Activated CD4-positive, alpha-beta memory T cell treated with anti-CD3 and anti-CD28 coated beads, Interleukin-2, amount 10 ng/mL, durations not matched to agents 7 days and 5 days (primary cell): Measurements from ENCODE around the gene EEF2K. TPM values are rescaled to one million over a fixed set of nuclear protein-coding genes. Genes with fewer than 3 reads are reported as not detected.

Source experiments
- CTCF ChIA-PET: fragments of 350-600 bp; sonication (Branson Sonifier 250); formaldehyde crosslinking; loops from one replicate; lab custom pipeline; 2021; ENCODE audit warnings: antibody characterized with exemption, inconsistent platforms; lab: Charles Lee
- POLR2A ChIA-PET: fragments of 350-600 bp; sonication (Branson Sonifier 250); formaldehyde crosslinking; loops from one replicate; lab custom pipeline; 2021; ENCODE audit warnings: antibody characterized with exemption; lab: Charles Lee
- DNase-seq: peaks from one replicate; pipeline ENCODE4 v3.0.0-alpha.2; 2020
- H3K27ac Mint-ChIP-seq: one replicate; pipeline ENCODE4 v1.8.0; 2021; ENCODE audit warnings: mild to moderate bottlenecking, mixed read lengths
- H3K27me3 Mint-ChIP-seq: one replicate; pipeline ENCODE4 v1.8.0; 2021; ENCODE audit warnings: mixed read lengths
- H3K36me3 Mint-ChIP-seq: one replicate; pipeline ENCODE4 v1.8.0; 2021; ENCODE audit warnings: low read depth, mixed read lengths
- H3K4me1 Mint-ChIP-seq: one replicate; pipeline ENCODE4 v1.8.0; 2021; ENCODE audit warnings: mixed read lengths
- H3K4me3 Mint-ChIP-seq: one replicate; pipeline ENCODE4 v1.8.0; 2021; ENCODE audit warnings: mild to moderate bottlenecking, mixed read lengths
- H3K9me3 Mint-ChIP-seq: one replicate; pipeline ENCODE4 v1.8.0; 2021; ENCODE audit warnings: mixed read lengths
- total RNA-seq, 2 experiments: library from RNA; stranded (reverse); gene quantifications; one replicate each; pipeline ENCODE4 v1.2.3, GENCODE V29; 2021

Gene EEF2K
- total RNA-seq, 2 experiments from 2014 or later = 22.1 to 24.8 TPM

DNA sequence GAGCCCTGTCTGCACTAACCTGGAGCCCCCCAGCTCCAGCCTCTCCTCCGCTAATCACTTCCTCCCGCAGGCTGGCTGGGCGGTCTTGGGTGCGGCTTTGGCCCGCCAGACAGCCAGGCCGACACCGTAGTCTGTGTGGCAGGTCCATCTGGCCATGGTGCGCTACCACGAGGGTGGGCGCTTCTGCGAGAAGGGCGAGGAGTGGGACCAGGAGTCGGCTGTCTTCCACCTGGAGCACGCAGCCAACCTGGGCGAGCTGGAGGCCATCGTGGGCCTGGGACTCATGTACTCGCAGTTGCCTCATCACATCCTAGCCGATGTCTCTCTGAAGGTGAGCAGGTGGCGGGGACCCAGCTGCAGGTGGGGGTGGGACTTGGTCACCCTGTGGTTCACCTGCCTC is 60.5 kb downstream of the EEF2K start:
- peaks cover 31% of the 10 kb centered on the region for H3K4me1 Mint-ChIP-seq
- H3K36me3 Mint-ChIP-seq = peaks cover 22% of the 10 kb centered on the region
- ChIA-PET POLR2A (no interaction called here), CTCF (no interaction called here)
- H3K4me3 Mint-ChIP-seq = no peak overlapping the region
- no peak for DNase-seq
- H3K9me3 Mint-ChIP-seq = no peaks in the 10 kb centered on the region
- H3K27me3 Mint-ChIP-seq = no peaks in the 10 kb centered on the region
- no peak overlapping the region for H3K27ac Mint-ChIP-seq

DNA sequence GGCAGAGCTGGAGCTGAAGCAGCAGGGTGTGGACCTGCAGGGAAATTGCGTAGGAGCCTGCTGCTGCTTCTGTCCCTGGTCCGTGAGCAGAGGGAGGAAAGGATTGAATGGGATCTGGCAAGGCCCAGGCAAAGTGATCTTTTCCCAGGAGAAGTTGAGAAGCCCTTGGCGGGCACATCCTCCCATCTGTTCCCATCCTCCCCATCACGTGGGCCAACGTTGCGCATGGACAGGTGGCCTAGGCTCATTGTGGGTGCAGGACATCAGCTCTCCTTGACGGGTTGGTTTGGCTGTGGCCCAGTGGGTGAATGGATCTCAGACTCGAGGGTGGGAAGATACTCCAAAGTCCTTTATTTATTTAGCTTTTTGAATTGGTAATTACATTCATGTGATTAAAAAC is 61.7 kb downstream of the EEF2K start:
- ChIA-PET POLR2A (interaction anchor here (1.0 to 1.6 kb wide), 2 partner anchors 9 to 25 kb away, joined by 3 to 4 read pairs; no protein-coding TSS in a partner anchor), CTCF (interaction anchor here (1.1 kb wide), 1 partner anchor 8 kb away, joined by 3 read pairs; no protein-coding TSS in a partner anchor)
- Mint-ChIP-seq H3K9me3 (no peaks in the 10 kb centered on the region), H3K27me3 (no peaks in the 10 kb centered on the region), H3K27ac (no peak overlapping the region), H3K4me1 (peaks cover 25% of the 10 kb centered on the region), H3K36me3 (peaks cover 31% of the 10 kb centered on the region), H3K4me3 (no peak overlapping the region)
- DNase-seq = no peak

DNA sequence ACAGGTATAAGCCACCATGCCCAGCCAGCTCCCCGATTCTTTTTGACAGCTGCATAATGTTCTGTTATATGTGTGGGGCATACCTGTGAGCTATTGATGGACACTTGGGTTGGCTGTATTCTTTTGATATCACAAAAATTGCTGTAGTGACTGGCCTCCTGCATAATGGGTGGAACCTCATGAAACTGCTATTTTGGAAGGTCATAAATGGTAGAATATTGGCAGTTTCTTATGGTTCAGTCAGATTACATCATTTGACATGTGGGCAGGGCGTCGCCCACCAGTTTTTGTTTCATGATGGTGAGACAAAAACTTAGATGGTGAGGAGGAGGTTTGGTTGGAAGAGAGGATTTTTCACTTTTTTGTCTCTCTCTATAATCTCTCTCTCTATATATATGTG is 64.4 kb downstream of the EEF2K start:
- H3K9me3 Mint-ChIP-seq = no peaks in the 10 kb centered on the region
- peaks cover 34% of the 10 kb centered on the region for H3K36me3 Mint-ChIP-seq
- ChIA-PET POLR2A (no interaction called here), CTCF (interaction anchor here (1.2 kb wide), 1 partner anchor 64 kb away, joined by 4 read pairs; the partner anchor contains the start of gene EEF2K)
- H3K4me1 Mint-ChIP-seq = peaks cover 8% of the 10 kb centered on the region
- DNase-seq = no peak
- H3K4me3 Mint-ChIP-seq = no peak overlapping the region
- H3K27me3 Mint-ChIP-seq = no peaks in the 10 kb centered on the region
- peak overlapping the region; percentile 62 for H3K27ac Mint-ChIP-seq

DNA sequence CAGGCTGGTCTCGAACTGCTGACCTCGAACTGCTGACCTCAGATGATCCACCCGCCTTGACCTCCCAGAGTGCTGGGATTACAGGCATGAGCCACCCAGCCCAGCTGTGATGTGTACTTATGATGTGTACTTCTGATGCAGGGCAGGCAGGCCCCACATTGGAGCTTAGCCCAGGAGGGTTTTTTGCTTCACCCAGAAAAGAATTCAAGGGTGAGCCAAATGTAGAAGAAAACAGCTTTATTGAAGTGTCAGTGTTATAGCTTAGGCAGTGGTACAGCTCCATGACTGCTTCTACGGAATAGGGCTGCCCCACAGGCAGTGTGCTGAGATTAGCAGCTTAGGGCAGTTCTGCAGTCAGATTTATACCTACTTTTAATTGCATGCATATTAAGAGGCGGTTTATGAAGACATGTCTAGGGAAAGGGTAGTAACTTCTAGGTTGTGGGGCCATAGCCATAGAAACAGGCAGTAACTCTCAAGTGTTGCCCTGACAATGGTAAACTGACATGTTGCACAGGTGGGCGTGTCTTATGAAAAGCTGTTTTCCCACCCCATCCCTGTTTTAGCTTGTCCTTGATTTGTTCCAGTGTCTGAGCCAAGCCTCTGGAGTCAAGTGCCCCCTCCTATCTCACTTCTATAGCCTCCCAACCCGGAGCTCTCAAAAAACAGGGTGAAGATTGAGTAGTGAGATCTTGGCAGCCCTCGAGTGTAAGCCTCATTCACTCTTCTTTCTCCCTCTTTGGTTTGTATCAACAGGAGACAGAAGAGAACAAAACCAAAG is 67.0 kb downstream of the EEF2K start:
- Mint-ChIP-seq H3K27me3 (no peaks in the 10 kb centered on the region), H3K4me1 (peaks cover 8% of the 10 kb centered on the region), H3K4me3 (no peak overlapping the region), H3K9me3 (no peaks in the 10 kb centered on the region), H3K36me3 (peaks cover 31% of the 10 kb centered on the region), H3K27ac (no peak overlapping the region)
- ChIA-PET CTCF (no interaction called here), POLR2A (interaction anchor here (1.0 kb wide), 1 partner anchor 9 kb away, joined by 4 read pairs; no protein-coding TSS in a partner anchor)
- no peak for DNase-seq

DNA sequence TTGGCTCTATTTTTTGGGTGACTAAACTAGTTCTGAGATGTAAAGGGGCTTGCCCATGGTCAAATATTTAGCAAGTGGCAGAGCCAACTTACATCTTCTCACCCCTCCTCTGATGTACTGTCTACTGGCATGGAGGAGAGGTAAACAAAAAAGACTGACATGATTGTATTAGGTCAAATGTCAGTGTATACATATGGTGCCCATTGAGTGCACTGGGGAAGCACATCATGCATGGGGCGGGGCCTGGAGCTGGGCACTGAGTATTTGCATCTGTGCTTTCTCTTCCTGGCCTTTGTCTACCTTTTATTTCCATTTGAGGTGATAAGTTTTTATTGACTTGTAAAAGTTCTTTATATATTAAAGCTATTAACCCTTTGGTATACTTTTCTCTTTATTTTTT is 68.8 kb downstream of the EEF2K start:
- ChIA-PET POLR2A (interaction anchor here (1.0 to 1.4 kb wide), 3 partner anchors 15 to 84 kb away, joined by 3 to 4 read pairs (median 3); no protein-coding TSS in a partner anchor), CTCF (interaction anchor here (1.3 to 1.5 kb wide), 2 partner anchors 22 to 44 kb away, joined by 3 to 5 read pairs; no protein-coding TSS in a partner anchor)

DNA sequence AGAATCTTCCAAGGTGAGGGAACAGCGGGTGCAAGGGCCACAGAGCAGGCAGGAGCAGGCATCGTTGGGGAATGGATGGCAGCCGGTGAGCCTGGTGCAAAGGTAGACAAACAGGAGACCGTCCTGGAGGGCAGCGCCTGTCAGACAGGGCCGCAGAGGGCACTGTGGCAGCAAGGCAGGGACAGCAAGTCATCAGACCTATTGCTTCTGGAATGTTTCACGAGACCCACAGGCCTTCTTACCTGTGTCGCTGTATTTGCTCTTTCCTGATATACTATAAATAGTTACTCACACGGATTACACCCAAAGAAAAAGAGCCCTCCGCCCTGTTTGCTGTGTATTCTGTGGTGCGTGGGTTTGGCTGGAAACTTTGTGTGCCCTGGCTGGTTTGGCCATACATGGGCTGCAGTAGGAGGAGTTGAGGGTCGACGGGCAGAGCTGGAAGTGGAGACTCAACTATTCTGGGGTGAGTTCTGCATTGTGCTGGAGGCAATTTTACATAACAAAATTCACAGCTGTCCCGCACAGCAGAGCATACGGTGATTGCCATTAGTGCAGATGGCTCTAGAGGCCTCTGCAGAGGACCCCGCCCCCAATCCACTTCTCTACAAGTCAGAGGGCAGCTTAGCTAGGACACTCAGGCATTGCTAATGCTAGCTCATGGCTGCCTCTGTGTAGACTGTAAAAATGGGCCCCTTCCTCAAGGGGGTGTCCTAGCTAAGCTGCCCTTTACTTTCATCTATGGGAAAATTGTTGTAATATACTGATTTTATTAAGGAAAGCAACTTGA is 72.6 kb downstream of the EEF2K start:
- peaks cover 1% of the 10 kb centered on the region for H3K4me1 Mint-ChIP-seq
- no peak overlapping the region for H3K27ac Mint-ChIP-seq
- H3K4me3 Mint-ChIP-seq = no peak overlapping the region
- H3K9me3 Mint-ChIP-seq = no peaks in the 10 kb centered on the region
- DNase-seq = no peak
- ChIA-PET POLR2A (no interaction called here), CTCF (interaction anchor here (0.7 kb wide), 1 partner anchor 63 kb away, joined by 4 read pairs; no protein-coding TSS in a partner anchor)
- H3K36me3 Mint-ChIP-seq = peaks cover 40% of the 10 kb centered on the region
- no peaks in the 10 kb centered on the region for H3K27me3 Mint-ChIP-seq

More for the DNA sequence above, 68.8 kb downstream of the EEF2K start:
- H3K27ac Mint-ChIP-seq = no peak overlapping the region
- DNase-seq = no peak
- no peak overlapping the region for H3K4me3 Mint-ChIP-seq
- peaks cover 9% of the 10 kb centered on the region for H3K4me1 Mint-ChIP-seq
- H3K9me3 Mint-ChIP-seq = no peaks in the 10 kb centered on the region
- H3K36me3 Mint-ChIP-seq = peaks cover 31% of the 10 kb centered on the region
- no peaks in the 10 kb centered on the region for H3K27me3 Mint-ChIP-seq

DNA sequence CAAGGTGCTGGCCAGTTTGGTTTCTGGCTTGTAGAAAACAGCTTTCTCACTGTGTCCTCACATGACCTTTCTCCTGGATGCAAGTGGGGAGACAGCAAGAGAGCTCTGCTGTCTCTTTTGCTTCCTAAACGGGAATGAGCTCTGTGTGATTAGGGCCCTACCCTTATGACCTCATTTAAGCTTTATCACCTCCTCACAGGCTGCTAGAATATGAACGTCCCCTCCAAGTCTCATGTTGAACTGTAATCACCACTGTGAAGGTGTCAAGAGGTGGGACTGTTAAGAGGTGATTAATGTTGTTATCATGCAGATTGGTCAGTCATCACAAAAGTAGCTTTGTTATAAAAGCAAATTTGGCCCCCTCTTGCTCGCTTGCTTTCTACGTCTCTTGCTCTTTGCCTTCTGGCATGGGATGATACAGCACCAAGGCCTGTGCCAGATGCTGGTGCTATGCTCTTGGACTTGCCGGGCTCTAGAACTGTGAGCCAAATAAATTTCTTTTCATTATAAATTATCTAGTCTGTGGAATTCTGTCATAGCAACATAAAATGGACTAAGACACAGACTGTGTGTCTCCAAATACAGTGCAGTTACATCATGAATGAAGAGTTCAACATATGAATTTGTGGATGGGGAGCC is 76.3 kb downstream of the EEF2K start:
- POLR2A ChIA-PET = no interaction called here
- Mint-ChIP-seq H3K9me3 (no peaks in the 10 kb centered on the region), H3K27ac (no peak overlapping the region), H3K4me3 (no peak overlapping the region), H3K4me1 (peaks cover 1% of the 10 kb centered on the region), H3K36me3 (peaks cover 45% of the 10 kb centered on the region), H3K27me3 (no peaks in the 10 kb centered on the region)
- CTCF ChIA-PET = interaction anchor here (1.1 kb wide), 1 partner anchor 11 kb away, joined by 3 read pairs; no protein-coding TSS in a partner anchor
- DNase-seq = no peak

DNA sequence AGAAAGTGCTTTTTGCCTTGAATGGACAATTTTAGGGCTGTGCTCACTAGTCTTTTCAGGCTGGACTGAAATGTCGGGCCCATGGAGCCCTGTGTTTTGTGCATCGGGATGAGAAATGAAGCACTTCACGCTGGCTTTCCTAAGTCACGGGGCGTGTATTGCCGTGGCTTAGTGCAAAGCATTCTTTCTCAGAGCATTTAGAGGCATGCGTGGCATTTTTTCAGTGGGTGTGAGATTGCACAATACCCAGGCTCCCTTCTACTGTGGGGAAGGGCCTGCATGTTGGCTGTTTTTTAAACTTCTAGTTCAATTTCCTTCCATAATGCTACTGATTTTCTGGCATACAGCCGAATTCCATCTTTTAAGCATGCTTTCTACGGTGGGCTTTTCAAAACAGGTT is 78.6 kb downstream of the EEF2K start:
- Mint-ChIP-seq H3K27me3 (no peaks in the 10 kb centered on the region), H3K27ac (no peak overlapping the region), H3K4me3 (no peak overlapping the region), H3K9me3 (no peaks in the 10 kb centered on the region), H3K4me1 (no peaks in the 10 kb centered on the region), H3K36me3 (peaks cover 37% of the 10 kb centered on the region)
- CTCF ChIA-PET = no interaction called here
- DNase-seq = no peak
- POLR2A ChIA-PET = no interaction called here

DNA sequence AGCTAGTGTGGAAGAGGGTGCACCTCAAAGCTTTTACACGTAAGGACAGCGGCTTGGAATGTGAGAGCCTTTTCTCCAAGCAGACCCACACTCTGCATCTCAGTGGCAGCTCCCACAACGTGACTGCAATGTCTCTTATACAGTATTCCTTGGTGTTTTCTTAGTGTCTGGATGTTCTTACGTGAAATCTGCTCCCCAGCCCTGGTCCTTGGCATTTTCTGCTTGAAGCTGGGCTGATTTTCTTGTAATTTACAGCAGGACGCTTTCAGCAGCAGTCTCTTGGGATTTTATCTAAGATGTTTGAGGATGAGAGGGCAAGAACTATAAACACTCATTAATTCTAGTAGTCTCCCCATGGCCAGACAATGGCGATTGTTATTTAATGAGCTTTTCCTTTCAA is 79.0 kb downstream of the EEF2K start:
- DNase-seq = no peak
- peaks cover 33% of the 10 kb centered on the region for H3K36me3 Mint-ChIP-seq
- no peaks in the 10 kb centered on the region for H3K27me3 Mint-ChIP-seq
- POLR2A ChIA-PET = interaction anchor here (0.9 kb wide), 1 partner anchor 53 kb away, joined by 3 read pairs; no protein-coding TSS in a partner anchor
- H3K4me3 Mint-ChIP-seq = no peak overlapping the region
- no peaks in the 10 kb centered on the region for H3K9me3 Mint-ChIP-seq
- no peak overlapping the region for H3K27ac Mint-ChIP-seq
- CTCF ChIA-PET = no interaction called here
- no peaks in the 10 kb centered on the region for H3K4me1 Mint-ChIP-seq

DNA sequence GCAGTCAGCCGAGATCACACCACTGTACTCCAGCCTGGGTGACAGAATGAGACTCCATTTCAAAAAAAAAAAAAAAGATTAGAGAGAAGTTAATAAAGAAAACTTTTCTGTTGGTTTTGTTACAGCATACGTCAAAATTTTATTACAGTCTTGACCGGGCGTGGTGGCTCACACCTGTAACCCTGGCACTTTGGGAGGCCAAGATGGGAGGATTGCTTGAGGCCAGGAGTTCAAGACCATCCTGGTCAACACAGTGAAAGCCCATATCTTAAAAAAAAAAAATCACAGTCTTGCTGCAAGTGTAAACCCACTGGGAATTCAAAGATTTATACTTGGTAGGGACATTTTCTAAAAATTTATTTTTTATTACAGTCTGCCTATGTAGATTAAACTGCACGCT is 84.9 kb downstream of the EEF2K start:
- no peaks in the 10 kb centered on the region for H3K9me3 Mint-ChIP-seq
- H3K27ac Mint-ChIP-seq = no peak overlapping the region
- ChIA-PET POLR2A (no interaction called here), CTCF (no interaction called here)
- H3K4me3 Mint-ChIP-seq = no peak overlapping the region
- no peak for DNase-seq
- peaks cover 3% of the 10 kb centered on the region for H3K4me1 Mint-ChIP-seq
- no peaks in the 10 kb centered on the region for H3K36me3 Mint-ChIP-seq
- no peaks in the 10 kb centered on the region for H3K27me3 Mint-ChIP-seq

DNA sequence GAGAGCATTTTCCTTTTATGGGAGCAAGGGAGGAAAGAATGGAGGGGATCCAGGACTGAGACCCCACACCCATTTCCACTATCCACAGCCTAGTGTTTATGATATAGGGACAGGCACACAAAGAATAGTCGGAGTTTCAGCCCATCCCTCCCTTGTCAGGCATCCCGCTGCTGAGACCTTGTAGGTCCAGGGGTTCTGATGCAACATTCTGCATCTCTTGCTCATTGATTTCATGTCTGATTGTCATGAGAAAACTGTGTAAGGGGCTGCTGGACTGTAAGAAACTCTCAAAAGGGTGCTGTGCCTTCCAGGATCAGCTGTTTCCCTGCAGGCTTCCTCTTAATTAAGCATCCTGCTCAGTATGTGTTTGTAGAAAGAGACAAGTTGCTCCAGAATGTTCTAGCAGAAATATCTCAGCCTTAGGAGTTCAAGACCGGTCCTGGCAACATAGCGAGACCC is 85.8 kb downstream of the EEF2K start:
- DNase-seq = no peak
- ChIA-PET CTCF (interaction anchor here (0.5 to 1.0 kb wide), 2 partner anchors 44 to 87 kb away, joined by 3 to 4 read pairs; no protein-coding TSS in a partner anchor), POLR2A (no interaction called here)
- H3K9me3 Mint-ChIP-seq = no peaks in the 10 kb centered on the region
- peaks cover 10% of the 10 kb centered on the region for H3K4me1 Mint-ChIP-seq
- H3K27ac Mint-ChIP-seq = no peak overlapping the region
- H3K36me3 Mint-ChIP-seq = no peaks in the 10 kb centered on the region
- H3K4me3 Mint-ChIP-seq = no peak overlapping the region
- H3K27me3 Mint-ChIP-seq = no peaks in the 10 kb centered on the region

DNA sequence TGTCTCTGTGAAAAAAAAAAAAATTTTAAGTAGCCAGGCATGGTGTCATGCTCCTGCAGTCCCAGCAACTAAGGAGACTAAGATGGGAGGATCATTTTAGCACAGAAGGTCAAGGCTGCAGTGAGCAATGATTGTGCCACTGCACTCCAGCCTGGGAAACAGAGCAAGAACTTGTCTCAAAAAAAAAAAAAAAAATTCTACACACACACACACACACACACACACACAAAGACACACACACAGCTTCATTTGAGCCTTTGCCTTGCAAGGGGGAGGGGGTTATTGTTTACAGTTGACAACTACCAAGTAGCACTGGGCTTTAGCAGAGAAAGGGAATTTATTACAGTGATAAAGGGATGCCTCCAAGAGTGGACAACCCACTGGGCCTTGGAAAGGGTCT is 86.2 kb downstream of the EEF2K start:
- no peaks in the 10 kb centered on the region for H3K27me3 Mint-ChIP-seq
- no peak overlapping the region for H3K4me3 Mint-ChIP-seq
- H3K9me3 Mint-ChIP-seq = no peaks in the 10 kb centered on the region
- no peaks in the 10 kb centered on the region for H3K36me3 Mint-ChIP-seq
- ChIA-PET POLR2A (no interaction called here), CTCF (interaction anchor here (0.6 to 1.0 kb wide), 3 partner anchors 9 to 87 kb away, joined by 3 to 4 read pairs (median 3); no protein-coding TSS in a partner anchor)
- DNase-seq = no peak
- peaks cover 12% of the 10 kb centered on the region for H3K4me1 Mint-ChIP-seq
- no peak overlapping the region for H3K27ac Mint-ChIP-seq
